SK-N-SH treated with all-trans-retinoic acid at 6 μM for 48 hours (cell line): ENCODE results near the gene UBE2R2.

ENCODE experiments used
- GLIS3 ChIP-seq: fragments of 250-450 bp; sonication (Bioruptor Pico); IDR thresholded peaks from 2 replicates; pipeline ENCODE4 v1.5.0; 2020; ENCODE audit warnings: mild to moderate bottlenecking, moderate library complexity
- TCF4 ChIP-seq: fragments of 250-450 bp; sonication (Bioruptor Pico); IDR thresholded peaks from 2 replicates; pipeline ENCODE4 v1.8.0; 2021; ENCODE audit warnings: mild to moderate bottlenecking, moderate library complexity, borderline replicate concordance
- ZFP30 ChIP-seq: fragments of 450-650 bp; formaldehyde crosslinking; IDR thresholded peaks from 2 replicates; pipeline ENCODE4 v1.5.0; 2022; ENCODE audit warnings: mild to moderate bottlenecking, moderate library complexity
- TF ChIP-seq, protein P1 (sequence below): fragments of 250-450 bp; sonication (Bioruptor Pico); IDR thresholded peaks from 2 replicates; pipeline ENCODE4 v1.5.1; 2020; ENCODE audit warnings: low read depth, mild to moderate bottlenecking, moderate library complexity
- TF ChIP-seq, protein P2 (sequence below): fragments of 250-450 bp; sonication (Bioruptor Pico); IDR thresholded peaks from 2 replicates; pipeline ENCODE4 v1.8.0; 2020; ENCODE audit warnings: mild to moderate bottlenecking, moderate library complexity, borderline replicate concordance

- TF ChIP-seq GLIS3 (CRISPR knock-in tag) (no peak), ZFP30 (CRISPR knock-in tag) (no peak), TCF4 (no peak)
- TF ChIP-seq, protein P1, sequence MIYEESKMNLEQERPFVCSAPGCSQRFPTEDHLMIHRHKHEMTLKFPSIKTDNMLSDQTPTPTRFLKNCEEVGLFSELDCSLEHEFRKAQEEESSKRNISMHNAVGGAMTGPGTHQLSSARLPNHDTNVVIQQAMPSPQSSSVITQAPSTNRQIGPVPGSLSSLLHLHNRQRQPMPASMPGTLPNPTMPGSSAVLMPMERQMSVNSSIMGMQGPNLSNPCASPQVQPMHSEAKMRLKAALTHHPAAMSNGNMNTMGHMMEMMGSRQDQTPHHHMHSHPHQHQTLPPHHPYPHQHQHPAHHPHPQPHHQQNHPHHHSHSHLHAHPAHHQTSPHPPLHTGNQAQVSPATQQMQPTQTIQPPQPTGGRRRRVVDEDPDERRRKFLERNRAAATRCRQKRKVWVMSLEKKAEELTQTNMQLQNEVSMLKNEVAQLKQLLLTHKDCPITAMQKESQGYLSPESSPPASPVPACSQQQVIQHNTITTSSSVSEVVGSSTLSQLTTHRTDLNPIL (CRISPR knock-in tag): no peak
- TF ChIP-seq, protein P2, sequence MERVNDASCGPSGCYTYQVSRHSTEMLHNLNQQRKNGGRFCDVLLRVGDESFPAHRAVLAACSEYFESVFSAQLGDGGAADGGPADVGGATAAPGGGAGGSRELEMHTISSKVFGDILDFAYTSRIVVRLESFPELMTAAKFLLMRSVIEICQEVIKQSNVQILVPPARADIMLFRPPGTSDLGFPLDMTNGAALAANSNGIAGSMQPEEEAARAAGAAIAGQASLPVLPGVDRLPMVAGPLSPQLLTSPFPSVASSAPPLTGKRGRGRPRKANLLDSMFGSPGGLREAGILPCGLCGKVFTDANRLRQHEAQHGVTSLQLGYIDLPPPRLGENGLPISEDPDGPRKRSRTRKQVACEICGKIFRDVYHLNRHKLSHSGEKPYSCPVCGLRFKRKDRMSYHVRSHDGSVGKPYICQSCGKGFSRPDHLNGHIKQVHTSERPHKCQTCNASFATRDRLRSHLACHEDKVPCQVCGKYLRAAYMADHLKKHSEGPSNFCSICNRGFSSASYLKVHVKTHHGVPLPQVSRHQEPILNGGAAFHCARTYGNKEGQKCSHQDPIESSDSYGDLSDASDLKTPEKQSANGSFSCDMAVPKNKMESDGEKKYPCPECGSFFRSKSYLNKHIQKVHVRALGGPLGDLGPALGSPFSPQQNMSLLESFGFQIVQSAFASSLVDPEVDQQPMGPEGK (CRISPR knock-in tag): no peak
Measured at GRCh38 chr9:33813712-33814641, 3.0 kb upstream of the UBE2R2 start.
